Trophoblast cell (in vitro differentiated cells and primary cell): Measurements from ENCODE around the gene DIP2B.

Experiments used
- DNase-seq, 2 donors: peaks; one replicate each; pipeline ENCODE4 v3.0.0-alpha.2; 2016
- H2AFZ ChIP-seq: 2 replicates; pipeline ENCODE4 v1.6.1; 2013; ENCODE audit warnings: low read length, moderate library complexity, mild to moderate bottlenecking; ENCODE audit not compliant: insufficient read depth, poor library complexity
- H2AK5ac ChIP-seq: 2 replicates; pipeline ENCODE4 v1.6.1; 2013; ENCODE audit warnings: mild to moderate bottlenecking, low read length
- H2BK120ac ChIP-seq: 2 replicates; pipeline ENCODE4 v1.6.1; 2013; ENCODE audit warnings: low read length, mild to moderate bottlenecking, moderate library complexity; ENCODE audit not compliant: insufficient read depth, poor library complexity
- H2BK12ac ChIP-seq: 2 replicates; pipeline ENCODE4 v1.6.1; 2013; ENCODE audit warnings: mild to moderate bottlenecking, low read length, moderate library complexity
- H2BK5ac ChIP-seq: 2 replicates; pipeline ENCODE4 v1.6.1; 2013; ENCODE audit warnings: low read length, low read depth, moderate library complexity, mild to moderate bottlenecking; ENCODE audit not compliant: poor library complexity
- H3K14ac ChIP-seq: 2 replicates; pipeline ENCODE4 v1.6.1; 2013; ENCODE audit warnings: mild to moderate bottlenecking, low read length
- H3K18ac ChIP-seq: 2 replicates; pipeline ENCODE4 v1.6.1; 2013; ENCODE audit warnings: mild to moderate bottlenecking, low read length
- H3K23ac ChIP-seq: 2 replicates; pipeline ENCODE4 v1.6.1; 2013; ENCODE audit warnings: low read length
- H3K27ac ChIP-seq: 2 replicates; pipeline ENCODE4 v1.5.1; 2013; ENCODE audit warnings: low read depth, mild to moderate bottlenecking, inconsistent platforms, low read length, moderate library complexity
- H3K27me3 ChIP-seq: 2 replicates; pipeline ENCODE4 v1.6.1; 2013; ENCODE audit warnings: inconsistent platforms, mild to moderate bottlenecking, low read length, moderate library complexity; ENCODE audit not compliant: insufficient read depth
- H3K36me3 ChIP-seq, 2 experiments: 1 replicate in 1 of 2; 2 replicates in 1 of 2; pipeline ENCODE4 v1.6.1; 2013; ENCODE audit warnings: low read length in 2 of 2, mild to moderate bottlenecking in 2 of 2, moderate library complexity in 1 of 2; ENCODE audit not compliant: insufficient read depth in 2 of 2, control insufficient read depth in 1 of 2
- H3K4ac ChIP-seq: 2 replicates; pipeline ENCODE4 v1.6.1; 2013; ENCODE audit warnings: low read depth, mild to moderate bottlenecking, low read length, moderate library complexity
- H3K4me1 ChIP-seq, 2 experiments: 1 replicate in 1 of 2; 2 replicates in 1 of 2; pipeline ENCODE4 v1.6.1; 2013; ENCODE audit warnings: low read length in 2 of 2, mild to moderate bottlenecking in 2 of 2, moderate library complexity in 1 of 2; ENCODE audit not compliant: insufficient read depth in 2 of 2, control insufficient read depth in 1 of 2
- H3K4me2 ChIP-seq: 2 replicates; pipeline ENCODE4 v1.6.1; 2013; ENCODE audit warnings: inconsistent platforms, mild to moderate bottlenecking, low read length, moderate library complexity
- H3K4me3 ChIP-seq: 2 replicates; pipeline ENCODE4 v1.5.1; 2013; ENCODE audit warnings: mild to moderate bottlenecking, low read depth, low read length, inconsistent platforms
- H3K79me1 ChIP-seq: one replicate; pipeline ENCODE4 v1.6.1; 2013; ENCODE audit warnings: low read length
- H3K79me2 ChIP-seq: 2 replicates; pipeline ENCODE4 v1.6.1; 2013; ENCODE audit warnings: low read length, mild to moderate bottlenecking; ENCODE audit not compliant: control insufficient read depth, insufficient read depth, poor library complexity
- H3K9ac ChIP-seq: 2 replicates; pipeline ENCODE4 v1.6.1; 2013; ENCODE audit warnings: mild to moderate bottlenecking, low read length
- H3K9me3 ChIP-seq: 2 replicates; pipeline ENCODE4 v1.6.1; 2013; ENCODE audit warnings: low read depth, mild to moderate bottlenecking, control low read depth, inconsistent platforms, low read length; ENCODE audit not compliant: insufficient read depth
- H4K12ac ChIP-seq: 2 replicates; pipeline ENCODE4 v1.6.1; 2013; ENCODE audit warnings: low read depth, mild to moderate bottlenecking, low read length, moderate library complexity
- H4K8ac ChIP-seq: 2 replicates; pipeline ENCODE4 v1.6.1; 2013; ENCODE audit warnings: low read depth, mild to moderate bottlenecking, low read length, moderate library complexity
- H4K91ac ChIP-seq: one replicate; pipeline ENCODE4 v1.6.1; 2013; ENCODE audit warnings: low read depth, mild to moderate bottlenecking, low read length, moderate library complexity
- WGBS: extraction: QIAGEN DNeasy Blood & Tissue Kit; methylation state at CpG from one replicate; pipeline ENCODE4 v1.1.7; 2013; ENCODE audit warnings: missing lambda C conversion rate; ENCODE audit not compliant: insufficient read length, insufficient coverage; ENCODE audit errors: extremely low coverage; 5-methylcytosine and 5-hydroxymethylcytosine counted together

The DIP2B gene

GRCh38 chr12:50611021-50611744 lies 106.4 kb downstream of the DIP2B start:
- no peak overlapping the region for H2BK120ac ChIP-seq
- no peak overlapping the region for H2AFZ ChIP-seq
- peaks cover 34% of the 10 kb centered on the region for H3K79me1 ChIP-seq
- H3K4me1 ChIP-seq = peaks cover 21 to 28% of the 10 kb centered on the region in 2 experiments
- peak overlapping the region; percentile 50 for H4K91ac ChIP-seq
- H2BK5ac ChIP-seq = peak overlapping the region; percentile 58
- H3K27me3 ChIP-seq = no peaks in the 10 kb centered on the region
- H3K4me2 ChIP-seq = no peak overlapping the region
- no peak overlapping the region for H4K12ac ChIP-seq
- H2BK12ac ChIP-seq = peak overlapping the region; percentile 37
- WGBS = no CpG with 5 or more reads among the region's 10 CpGs
- no peaks in the 10 kb centered on the region for H3K9me3 ChIP-seq
- peak overlapping the region; percentile 15 for H2AK5ac ChIP-seq
- peak overlapping the region; percentile 22 for H4K8ac ChIP-seq
- no peak for DNase-seq
- H3K36me3 ChIP-seq = peaks cover 0 to 2% of the 10 kb centered on the region in 2 experiments
- peak overlapping the region; percentile 6 for H3K14ac ChIP-seq
- H3K4me3 ChIP-seq = no peak overlapping the region
- H3K27ac ChIP-seq = peak overlapping the region; percentile 55
- H3K9ac ChIP-seq = no peak overlapping the region
- peak overlapping the region; percentile 24 for H3K4ac ChIP-seq
- H3K23ac ChIP-seq = no peak overlapping the region
- peaks cover 3% of the 10 kb centered on the region for H3K79me2 ChIP-seq
- H3K18ac ChIP-seq = peak overlapping the region; percentile 60

DNA sequence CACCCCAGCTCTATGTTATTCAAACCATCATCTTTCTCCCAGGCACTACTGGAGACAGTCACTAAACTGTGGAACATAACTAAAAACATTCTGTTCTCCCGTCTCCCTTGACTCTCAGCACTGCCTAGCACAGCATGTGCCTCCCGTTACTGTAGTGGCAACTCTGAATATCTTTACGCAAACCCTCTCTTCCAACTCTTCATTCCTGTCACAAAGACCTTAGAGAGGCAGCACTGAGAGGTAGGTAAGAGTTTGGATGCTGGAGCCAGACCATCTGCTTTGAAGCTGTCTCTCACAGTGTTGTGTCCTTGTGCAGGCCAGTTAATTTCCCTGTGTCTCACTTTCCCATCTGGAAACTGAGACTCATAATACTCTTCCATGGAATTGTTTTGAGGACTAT lies 108.1 kb downstream of the DIP2B start:
- Histone ChIP-seq H3K4me3 (no peak overlapping the region), H4K8ac (peak overlapping the region; percentile 66), H3K4me1 (peaks cover 21 to 28% of the 10 kb centered on the region in 2 experiments), H3K23ac (no peak overlapping the region), H3K27ac (peak overlapping the region; percentile 75), H4K91ac (peak overlapping the region; percentile 72), H2BK120ac (peak overlapping the region; percentile 84), H3K14ac (peak overlapping the region; percentile 90), H2AK5ac (peak overlapping the region; percentile 72), H2BK5ac (peak overlapping the region; percentile 83), H2BK12ac (peak overlapping the region; percentile 95), H3K9ac (no peak overlapping the region), H3K18ac (peak overlapping the region; percentile 82), H3K79me2 (peaks cover 4% of the 10 kb centered on the region), H3K4ac (peak overlapping the region; percentile 90), H3K79me1 (peaks cover 36% of the 10 kb centered on the region), H4K12ac (peak overlapping the region; percentile 36), H3K36me3 (no peaks in the 10 kb centered on the region), H3K4me2 (no peak overlapping the region), H2AFZ (no peak overlapping the region), H3K9me3 (no peaks in the 10 kb centered on the region), H3K27me3 (no peaks in the 10 kb centered on the region)
- no peak for DNase-seq
- no CpG with 5 or more reads among the region's 3 CpGs for WGBS

DNA sequence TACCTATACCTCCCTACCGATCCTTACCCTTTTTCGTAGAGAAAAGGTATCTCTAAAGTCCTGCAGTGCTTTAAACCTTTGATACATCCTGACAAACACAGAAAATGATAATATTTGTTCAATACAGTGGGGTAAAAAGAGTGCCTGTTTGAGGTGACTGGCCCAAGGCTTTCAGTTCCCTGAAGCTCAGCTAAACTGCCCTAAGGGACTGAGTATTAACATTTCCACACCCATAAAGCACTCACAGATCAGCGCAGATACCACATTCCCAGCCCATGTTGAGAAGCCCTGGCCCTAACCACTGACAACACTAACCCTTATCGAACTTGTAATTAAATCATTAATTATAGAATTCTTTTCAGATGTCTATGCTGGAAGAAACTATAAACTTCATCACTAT lies 108.7 kb downstream of the DIP2B start:
- no CpG with 5 or more reads among the region's 4 CpGs for WGBS
- H3K9ac ChIP-seq = no peak overlapping the region
- H2BK120ac ChIP-seq = peak overlapping the region; percentile 69

DNA sequence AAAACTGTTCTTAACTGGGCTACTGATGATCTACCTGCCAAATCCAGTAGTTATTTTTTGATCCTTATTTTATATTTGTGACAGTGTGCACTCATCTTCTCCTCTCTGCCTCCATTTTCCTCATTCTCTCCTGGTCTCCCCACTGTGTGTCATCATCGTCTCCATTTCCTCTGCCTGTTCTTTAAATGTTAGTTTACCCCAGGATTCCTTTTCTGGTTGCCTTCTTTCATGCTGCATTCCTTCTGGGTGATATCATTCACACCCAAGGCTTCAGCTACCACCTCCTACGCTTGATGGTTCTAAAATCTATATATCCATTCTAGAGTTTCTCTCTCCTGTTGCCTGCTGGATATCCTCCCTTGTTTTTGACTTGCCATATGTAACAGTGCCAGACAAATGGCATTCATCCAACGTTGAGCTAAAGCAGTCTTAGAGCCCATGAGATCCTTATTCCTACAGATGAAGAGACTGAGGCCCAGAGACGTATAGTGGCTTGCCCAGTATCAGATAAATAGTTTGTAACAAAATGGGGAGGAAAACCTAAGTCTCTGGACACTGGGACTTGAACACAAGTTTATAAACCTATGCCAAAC lies 109.5 kb downstream of the DIP2B start:
- H2AK5ac ChIP-seq = no peak overlapping the region

More for the DNA sequence above, 108.7 kb downstream of the DIP2B start:
- peak overlapping the region; percentile 77 for H3K14ac ChIP-seq
- H2AFZ ChIP-seq = no peak overlapping the region
- peaks cover 7% of the 10 kb centered on the region for H3K79me2 ChIP-seq
- no peaks in the 10 kb centered on the region for H3K36me3 ChIP-seq
- H2BK12ac ChIP-seq = peak overlapping the region; percentile 78
- no peak overlapping the region for H3K4me2 ChIP-seq
- H3K18ac ChIP-seq = no peak overlapping the region
- H4K8ac ChIP-seq = peak overlapping the region; percentile 45
- H3K9me3 ChIP-seq = no peaks in the 10 kb centered on the region
- H3K27ac ChIP-seq = peak overlapping the region; percentile 75
- DNase-seq = no peak
- H2AK5ac ChIP-seq = peak overlapping the region; percentile 58
- H3K4me3 ChIP-seq = no peak overlapping the region
- peak overlapping the region; percentile 61 for H4K91ac ChIP-seq
- peak overlapping the region; percentile 96 for H2BK5ac ChIP-seq
- no peak overlapping the region for H4K12ac ChIP-seq
- H3K23ac ChIP-seq = no peak overlapping the region
- peaks cover 24 to 32% of the 10 kb centered on the region in 2 experiments for H3K4me1 ChIP-seq
- H3K79me1 ChIP-seq = peaks cover 38% of the 10 kb centered on the region
- no peaks in the 10 kb centered on the region for H3K27me3 ChIP-seq
- no peak overlapping the region for H3K4ac ChIP-seq

More for the DNA sequence above, 109.5 kb downstream of the DIP2B start:
- DNase-seq = peak in 1 of 2 donors; percentile 51
- no peaks in the 10 kb centered on the region for H3K27me3 ChIP-seq
- whole genome bisulfite sequencing = no CpG with 5 or more reads among the region's 4 CpGs
- no peak overlapping the region for H4K8ac ChIP-seq
- no peak overlapping the region for H3K4me2 ChIP-seq
- H3K4ac ChIP-seq = peak overlapping the region; percentile 13
- no peaks in the 10 kb centered on the region for H3K9me3 ChIP-seq
- H3K79me1 ChIP-seq = peaks cover 38% of the 10 kb centered on the region
- no peak overlapping the region for H3K23ac ChIP-seq
- peak overlapping the region; percentile 80 for H2BK12ac ChIP-seq
- H3K18ac ChIP-seq = peak overlapping the region; percentile 49
- no peaks in the 10 kb centered on the region for H3K36me3 ChIP-seq
- H3K4me1 ChIP-seq = peaks cover 23 to 33% of the 10 kb centered on the region in 2 experiments
- H3K4me3 ChIP-seq = no peak overlapping the region
- H2BK120ac ChIP-seq = peak overlapping the region; percentile 81
- H3K9ac ChIP-seq = no peak overlapping the region
- peak overlapping the region; percentile 79 for H2BK5ac ChIP-seq
- peaks cover 7% of the 10 kb centered on the region for H3K79me2 ChIP-seq
- no peak overlapping the region for H2AFZ ChIP-seq
- no peak overlapping the region for H4K12ac ChIP-seq
- peak overlapping the region; percentile 22 for H4K91ac ChIP-seq
- peak overlapping the region; percentile 75 for H3K27ac ChIP-seq
- H3K14ac ChIP-seq = peak overlapping the region; percentile 80
